Stimulated activated CD4-positive, alpha-beta T cell treated with anti-CD3 and anti-CD28 coated beads, Interleukin-4, amount 100 ng/mL, for 24 hours (primary cell): ENCODE results near the gene CXCL13.
"Not testable (repeated sequence)": the region's sequence is repeated elsewhere in the genome, so short reads cannot be mapped to it uniquely, and the experiment has no call there.

Source experiments
- DNase-seq: peaks from one replicate; pipeline ENCODE4 v3.0.0-alpha.2; 2020

Gene CXCL13

GRCh38 chr4:77605210-77605902 is at the start of gene CXCL13:
CXCL13 (plus strand) TSS chr4:77605820; CDS start chr4:77605866, 46 bp downstream.
- DNase-seq = no peak

- no peak for DNase-seq
These were observed 45.5 kb upstream of the CXCL13 start for GRCh38 chr4:77560170-77560569.

GRCh38 chr4:77561720-77562119 is 43.9 kb upstream of the CXCL13 start:
- not testable (repeated sequence) for DNase-seq

GRCh38 chr4:77564231-77564630 is 41.4 kb upstream of the CXCL13 start:
- no peak for DNase-seq

GRCh38 chr4:77566148-77566547 is 39.5 kb upstream of the CXCL13 start:
- no peak for DNase-seq

- DNase-seq = no peak
These were observed 38.1 kb upstream of the CXCL13 start for GRCh38 chr4:77567549-77567948.

- not testable (repeated sequence) for DNase-seq
These were observed 35.0 kb upstream of the CXCL13 start for GRCh38 chr4:77570508-77571214.

GRCh38 chr4:77576351-77576750 is 29.3 kb upstream of the CXCL13 start:
- DNase-seq = no peak

- no peak for DNase-seq
These were observed 27.5 kb upstream of the CXCL13 start for GRCh38 chr4:77578145-77578544.

- no peak for DNase-seq
These were observed 26.1 kb upstream of the CXCL13 start for GRCh38 chr4:77579406-77580076.

GRCh38 chr4:77581724-77582123 is 23.9 kb upstream of the CXCL13 start:
- DNase-seq = no peak

GRCh38 chr4:77582156-77582555 is 23.5 kb upstream of the CXCL13 start:
- DNase-seq = no peak

GRCh38 chr4:77582711-77583110 is 22.9 kb upstream of the CXCL13 start:
- no peak for DNase-seq

- peak; percentile 74 for DNase-seq
These were observed 18.7 kb upstream of the CXCL13 start for GRCh38 chr4:77586951-77587383.

- no peak for DNase-seq
These were observed 15.1 kb upstream of the CXCL13 start for GRCh38 chr4:77590482-77590881.

- no peak for DNase-seq
These were observed 14.1 kb upstream of the CXCL13 start for GRCh38 chr4:77591532-77591931.

- DNase-seq = no peak
These were observed 12.5 kb upstream of the CXCL13 start for GRCh38 chr4:77593101-77593500.

GRCh38 chr4:77593993-77594392 is 11.6 kb upstream of the CXCL13 start:
- no peak for DNase-seq

- DNase-seq = no peak
These were observed 10.2 kb upstream of the CXCL13 start for GRCh38 chr4:77595364-77595973.

GRCh38 chr4:77599378-77599777 is 6.2 kb upstream of the CXCL13 start:
- peak; percentile 17 for DNase-seq

GRCh38 chr4:77600521-77601451 is 4.8 kb upstream of the CXCL13 start:
- peak; percentile 36 for DNase-seq

- no peak for DNase-seq
These were observed 3.9 kb upstream of the CXCL13 start for GRCh38 chr4:77601614-77602187.
